Right cardiac atrium (tissue), 5 donors: Measurements from ENCODE around the gene INA. TPM values are rescaled to one million over a fixed set of nuclear protein-coding genes. Genes with fewer than 3 reads are reported as not detected.

Experiments used
- ATAC-seq, 2 donors: fragments of 200-7000 bp; cut with Tn5 transposase; one replicate each; pipeline versions ENCODE4 v1.8.0 to v1.9.1; 2020; ENCODE audit warnings: moderate library complexity in 2 of 2, mild to moderate bottlenecking in 1 of 2
- DNase-seq, 3 donors: peaks; one replicate each; pipeline ENCODE4 v3.0.0-alpha.2; 2020
- H3K27ac ChIP-seq: one replicate; pipeline ENCODE4 v1.5.1; 2013; ENCODE audit warnings: mild to moderate bottlenecking, low read length, control low read depth, moderate library complexity
- H3K27me3 ChIP-seq: one replicate; pipeline ENCODE4 v1.6.1; 2013; ENCODE audit not compliant: control insufficient read depth, insufficient read depth
- H3K4me1 ChIP-seq: one replicate; pipeline ENCODE4 v1.6.1; 2013; ENCODE audit warnings: low read length; ENCODE audit not compliant: control insufficient read depth, insufficient read depth
- H3K4me3 ChIP-seq: one replicate; pipeline ENCODE4 v1.5.1; 2013; ENCODE audit warnings: low read length, control low read depth
- H3K9me3 ChIP-seq: one replicate; pipeline ENCODE4 v1.6.1; 2013; ENCODE audit warnings: low read length; ENCODE audit not compliant: control insufficient read depth
- WGBS: extraction: QIAGEN DNeasy Blood & Tissue Kit; methylation state at CpG from one replicate; pipeline ENCODE4 v1.1.7; 2013; 5-methylcytosine and 5-hydroxymethylcytosine counted together
- intact Hi-C, 4 donors: fragments of 100-400 bp; cut with DNase I; formaldehyde crosslinking; loops; one replicate each; pipeline versions ENCODE4 v1.11.0 to v1.14.0; 2022 to 2023
- long read RNA-seq, 4 donors: library from polyadenylated mRNA; unstranded; transcript quantifications; one replicate each; pipeline ENCODE4 v2.0.0, GENCODE V29; 2020 to 2021
- polyA plus RNA-seq: library from polyadenylated mRNA; stranded (reverse); fragments of 200-250 nt; gene quantifications from one replicate; pipeline ENCODE4 v1.2.3, GENCODE V29; 2013
- total RNA-seq, 4 donors: library from RNA; stranded (reverse); fragmentation: NEBNext Ultra II Directional; extraction: Animal tissue kit (Norgen Biotek cat#: 25700); gene quantifications; one replicate each; pipeline ENCODE4 v1.2.1, GENCODE V29; 2021
- donor health status: healthy with polysubstance abuse.
- donor health status: DM: no; HTN: yes; CAD: no.
- donor health status: DM: no; HTN: no; CAD: no.
- donor health status: DM: no; HTN: yes; CAD: no; lungs with severe emphysema.
- donor health status: DM: yes; HTN: yes; CAD: no.

Gene INA
- total RNA-seq (not detected), polyA plus RNA-seq (0.16 TPM)
- long read RNA-seq, donor 1: 0 reads
- long read RNA-seq, donor 2: 0 reads
- long read RNA-seq, donor 3: 0 reads
- long read RNA-seq, donor 4: 0 reads

DNA sequence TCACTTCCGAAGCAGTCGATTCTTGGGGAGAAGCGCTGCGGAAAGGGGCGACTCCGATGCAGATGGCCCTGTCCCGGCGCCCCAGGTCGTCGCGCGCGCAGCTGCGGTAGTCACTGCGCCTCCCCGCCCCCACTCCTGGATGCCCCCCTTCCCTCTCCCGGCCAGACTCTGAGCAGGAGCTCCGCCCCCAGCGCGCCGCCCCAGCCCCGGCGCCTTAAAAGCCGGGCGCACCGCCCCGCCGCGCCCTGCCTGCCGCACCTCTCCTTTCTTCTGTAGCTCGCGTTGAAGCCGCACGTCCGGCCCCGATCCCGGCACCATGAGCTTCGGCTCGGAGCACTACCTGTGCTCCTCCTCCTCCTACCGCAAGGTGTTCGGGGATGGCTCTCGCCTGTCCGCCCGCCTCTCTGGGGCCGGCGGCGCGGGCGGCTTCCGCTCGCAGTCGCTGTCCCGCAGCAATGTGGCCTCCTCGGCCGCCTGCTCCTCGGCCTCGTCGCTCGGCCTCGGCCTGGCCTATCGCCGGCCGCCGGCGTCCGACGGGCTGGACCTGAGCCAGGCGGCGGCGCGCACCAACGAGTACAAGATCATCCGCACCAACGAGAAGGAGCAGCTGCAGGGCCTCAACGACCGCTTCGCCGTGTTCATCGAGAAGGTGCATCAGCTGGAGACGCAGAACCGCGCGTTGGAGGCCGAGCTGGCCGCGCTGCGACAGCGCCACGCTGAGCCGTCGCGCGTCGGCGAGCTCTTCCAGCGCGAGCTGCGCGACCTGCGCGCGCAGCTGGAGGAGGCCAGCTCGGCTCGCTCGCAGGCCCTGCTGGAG, at the start of gene INA:
INA (plus strand) TSS at position 243 of the 817 bp plus-strand sequence; CDS start at position 317, 74 bp downstream.
- Histone ChIP-seq H3K4me3 (peak within 1 kb of the TSS; percentile 6), H3K27ac (no peak within 1 kb of the TSS), H3K4me1 (peaks cover 3% of the 10 kb centered on the region), H3K27me3 (peaks cover 3% of the 10 kb centered on the region), H3K9me3 (no peaks in the 10 kb centered on the region)
- ATAC-seq (no peak), DNase-seq (no peak)
- WGBS: 2% methylated on average over 105 of the region's 105 CpGs
- intact Hi-C loops: no loop called here

DNA sequence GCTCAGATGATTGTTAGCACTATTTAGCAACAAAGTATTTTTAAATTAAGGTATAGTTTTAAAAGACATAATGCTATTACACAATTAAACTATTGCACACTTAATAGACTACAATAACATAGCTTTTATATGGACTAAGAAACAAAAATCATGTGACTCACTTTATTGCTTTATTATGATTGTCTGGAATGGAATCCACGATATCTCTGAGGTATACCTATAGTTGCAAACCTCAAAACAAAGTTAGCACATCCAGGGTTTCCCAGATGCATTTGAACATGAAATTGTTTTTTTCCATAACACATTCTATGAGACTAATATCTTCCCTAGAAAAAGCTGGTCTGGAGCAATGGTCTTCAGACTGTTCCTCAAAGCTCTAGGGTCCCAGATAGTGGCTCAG, 49.5 kb upstream of the INA start:
- no peak for ATAC-seq
- no peak overlapping the region for H3K27ac ChIP-seq
- WGBS: 96% methylated on average over 1 of the region's 1 CpG
- DNase-seq: no peak
- no peak overlapping the region for H3K4me3 ChIP-seq
- H3K4me1 ChIP-seq: no peaks in the 10 kb centered on the region
- intact Hi-C loops: no loop called here
- H3K27me3 ChIP-seq: no peaks in the 10 kb centered on the region
- H3K9me3 ChIP-seq: no peaks in the 10 kb centered on the region

DNA sequence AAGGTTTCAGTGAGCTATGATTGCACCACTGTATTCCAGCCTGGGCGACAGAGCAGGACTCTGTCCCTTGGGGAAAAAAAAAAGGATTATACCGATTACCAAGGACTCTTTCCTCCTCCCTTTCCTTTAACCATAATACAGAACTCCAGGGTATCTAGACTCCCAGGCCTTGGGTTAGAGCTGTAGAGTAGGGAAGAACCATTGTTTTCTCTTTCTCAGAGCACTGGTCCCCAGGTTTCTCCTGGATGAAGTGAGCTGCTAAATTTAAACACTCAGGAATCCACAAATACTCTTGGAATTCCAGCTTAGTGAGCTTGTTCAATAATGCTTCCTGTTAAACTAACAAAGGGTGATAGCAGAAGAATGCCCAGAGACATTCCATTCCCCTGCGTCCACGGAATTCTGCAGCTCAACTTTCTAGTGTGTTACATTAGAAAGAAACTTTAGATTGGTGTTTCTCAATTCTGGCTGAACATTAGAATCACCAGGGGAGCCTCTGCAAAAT, 45.8 kb upstream of the INA start:
- peak; percentile 61 to 85 for ATAC-seq
- intact Hi-C loops: loop anchor here in 1 of 4 donors (10.0 kb wide), 1 partner anchor 316 kb away; the partner anchor contains the start of gene CNNM2
- WGBS: 21% methylated on average over 4 of the region's 4 CpGs
- no peak for DNase-seq
- Histone ChIP-seq H3K27me3 (no peaks in the 10 kb centered on the region), H3K27ac (peak overlapping the region; percentile 90), H3K4me3 (no peak overlapping the region), H3K9me3 (no peaks in the 10 kb centered on the region), H3K4me1 (no peaks in the 10 kb centered on the region)

DNA sequence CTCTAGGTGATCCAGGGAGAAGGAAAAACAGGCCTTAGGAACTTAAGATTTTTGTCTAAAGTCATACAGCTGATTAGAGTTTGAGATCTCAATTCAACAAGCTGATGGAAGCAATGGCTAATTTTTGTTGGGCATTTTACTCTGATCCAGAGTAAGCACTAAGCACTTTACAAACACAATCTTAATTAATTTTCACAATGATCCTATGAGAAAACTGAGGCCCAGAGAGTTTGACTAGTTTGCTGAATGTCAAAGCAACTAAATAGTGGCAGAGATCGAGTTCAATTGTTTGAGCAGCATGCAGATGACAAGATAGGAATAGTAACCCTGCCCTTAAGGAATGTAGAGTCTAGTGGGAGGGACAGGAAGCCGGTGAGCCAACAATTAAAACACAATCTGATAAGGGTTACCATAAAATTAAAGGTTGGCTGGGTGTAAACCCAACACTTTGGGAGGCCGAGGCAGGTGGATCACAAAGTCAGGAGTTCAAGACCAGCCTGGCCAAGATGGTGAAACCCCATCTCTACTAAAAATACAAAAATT, 44.7 kb upstream of the INA start:
- Histone ChIP-seq H3K27ac (peak overlapping the region; percentile 72), H3K4me1 (no peaks in the 10 kb centered on the region), H3K9me3 (no peaks in the 10 kb centered on the region), H3K4me3 (no peak overlapping the region), H3K27me3 (no peaks in the 10 kb centered on the region)
- DNase-seq (no peak), ATAC-seq (peak in 1 of 2 donors; percentile 36)
- 62% methylated on average over 3 of the region's 3 CpGs for WGBS
- intact Hi-C loops: loop anchor here in 1 of 4 donors (10.0 kb wide), 1 partner anchor 317 kb away; the partner anchor contains the start of gene CNNM2

DNA sequence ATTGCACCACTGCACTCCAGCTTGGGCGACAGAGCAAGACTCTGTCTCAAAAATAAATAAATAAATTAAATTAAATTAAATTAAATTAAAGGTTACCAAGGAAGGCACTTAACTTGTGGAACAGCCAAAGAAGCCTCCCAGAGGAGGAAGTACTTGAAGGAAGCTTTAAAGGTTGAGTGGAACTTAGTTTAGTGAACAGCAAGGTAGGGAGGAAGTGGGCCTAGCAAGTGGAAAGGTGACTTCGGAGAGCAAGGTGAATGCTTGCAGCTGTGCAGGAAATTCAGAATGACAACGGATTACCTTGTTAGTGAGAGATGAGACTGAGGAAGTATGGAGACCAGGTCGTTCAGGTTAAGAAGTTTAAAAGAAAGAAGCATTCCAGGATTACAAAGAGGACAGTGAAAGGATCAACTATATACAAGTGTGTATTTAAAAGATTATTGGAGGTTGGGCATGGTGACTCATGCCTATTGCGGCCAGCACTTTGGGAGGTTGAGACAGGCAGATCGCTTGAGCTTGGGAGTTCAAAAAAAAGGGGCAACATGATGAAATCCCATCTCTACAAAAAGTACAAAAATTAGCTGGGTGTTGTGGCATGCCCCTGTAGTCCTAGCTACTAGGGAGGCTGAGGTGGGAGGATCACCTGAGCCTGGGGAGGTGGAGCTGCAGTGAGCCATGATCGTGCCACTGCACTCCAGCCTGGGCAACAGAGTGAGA, 44.0 kb upstream of the INA start:
- ATAC-seq (no peak), DNase-seq (no peak)
- intact Hi-C loops: loop anchor here in 1 of 4 donors (10.0 kb wide), 1 partner anchor 318 kb away; the partner anchor contains the start of gene CNNM2
- H3K4me3 ChIP-seq: no peak overlapping the region
- 86% methylated on average over 7 of the region's 7 CpGs for WGBS
- no peaks in the 10 kb centered on the region for H3K27me3 ChIP-seq
- H3K27ac ChIP-seq: no peak overlapping the region
- H3K4me1 ChIP-seq: no peaks in the 10 kb centered on the region
- H3K9me3 ChIP-seq: no peaks in the 10 kb centered on the region

DNA sequence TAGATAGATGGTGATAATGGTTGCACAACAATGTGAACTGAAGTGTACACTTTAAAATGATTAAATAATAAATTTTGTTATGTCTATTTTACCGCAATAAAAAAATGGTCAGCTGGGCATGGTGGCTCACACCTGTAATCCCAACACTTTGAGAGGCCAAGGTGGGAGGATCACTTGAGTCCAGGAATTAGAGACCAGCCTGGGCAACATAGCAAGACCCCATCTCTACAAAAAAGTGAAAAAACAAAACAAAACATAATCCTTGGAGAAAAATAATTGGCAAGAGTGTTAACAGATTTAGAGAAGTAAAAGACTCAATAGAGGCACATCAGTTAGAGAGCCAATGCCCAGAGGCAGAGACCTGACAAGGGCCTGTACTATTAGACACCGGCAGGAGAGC, 41.2 kb upstream of the INA start:
- intact Hi-C loops: loop anchor here in 1 of 4 donors (10.0 kb wide), 1 partner anchor 321 kb away; the partner anchor contains the start of gene CNNM2
- Histone ChIP-seq H3K9me3 (no peaks in the 10 kb centered on the region), H3K4me3 (no peak overlapping the region), H3K27me3 (no peaks in the 10 kb centered on the region), H3K4me1 (no peaks in the 10 kb centered on the region), H3K27ac (no peak overlapping the region)
- 93% methylated on average over 2 of the region's 2 CpGs for whole genome bisulfite sequencing
- DNase-seq (no peak), ATAC-seq (no peak)

DNA sequence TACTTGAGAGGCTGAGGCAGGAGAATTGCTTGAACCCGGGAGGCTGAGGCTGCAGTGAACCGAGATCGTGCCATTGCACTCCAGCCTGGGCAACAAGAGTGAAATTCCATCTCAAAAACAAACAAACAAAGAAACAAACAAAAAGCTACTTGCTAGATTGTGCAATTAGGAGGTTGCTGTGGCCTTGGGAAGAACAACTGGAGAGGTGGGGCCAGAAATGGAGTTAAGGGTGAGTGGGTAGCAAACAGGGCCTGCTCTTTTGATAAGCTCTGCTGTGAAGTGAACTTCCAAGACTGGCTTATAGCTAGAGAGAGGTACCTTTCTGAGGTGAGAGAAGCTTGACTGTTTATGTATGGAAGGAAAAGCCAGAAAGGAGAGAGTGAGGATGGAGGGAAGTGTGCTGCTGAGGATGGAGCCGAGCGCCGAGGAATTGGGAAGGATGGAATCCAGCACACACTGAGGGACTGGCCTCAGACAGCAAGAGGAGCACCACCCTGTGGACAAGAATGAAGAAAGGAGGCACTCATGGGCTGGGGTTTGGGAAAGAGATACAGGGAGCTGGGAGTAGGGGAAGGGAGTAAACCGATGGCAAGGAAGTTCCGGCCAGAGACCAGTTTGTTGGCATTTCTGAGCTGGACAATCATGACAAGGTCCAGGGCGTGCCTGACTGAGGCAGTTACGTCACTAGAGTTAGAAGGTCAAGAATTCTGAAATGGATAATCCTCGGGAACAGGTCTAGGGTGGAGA, 38.3 kb upstream of the INA start:
- no peaks in the 10 kb centered on the region for H3K9me3 ChIP-seq
- DNase-seq: peak in 2 of 3 donors; percentile 15 to 42
- ATAC-seq: peak; percentile 83
- H3K4me1 ChIP-seq: no peaks in the 10 kb centered on the region
- H3K4me3 ChIP-seq: no peak overlapping the region
- no peak overlapping the region for H3K27ac ChIP-seq
- 66% methylated on average over 11 of the region's 11 CpGs for WGBS
- no peaks in the 10 kb centered on the region for H3K27me3 ChIP-seq
- intact Hi-C loops: loop anchor here in 1 of 4 donors (10.0 kb wide), 1 partner anchor 324 kb away; the partner anchor contains the start of gene CNNM2

DNA sequence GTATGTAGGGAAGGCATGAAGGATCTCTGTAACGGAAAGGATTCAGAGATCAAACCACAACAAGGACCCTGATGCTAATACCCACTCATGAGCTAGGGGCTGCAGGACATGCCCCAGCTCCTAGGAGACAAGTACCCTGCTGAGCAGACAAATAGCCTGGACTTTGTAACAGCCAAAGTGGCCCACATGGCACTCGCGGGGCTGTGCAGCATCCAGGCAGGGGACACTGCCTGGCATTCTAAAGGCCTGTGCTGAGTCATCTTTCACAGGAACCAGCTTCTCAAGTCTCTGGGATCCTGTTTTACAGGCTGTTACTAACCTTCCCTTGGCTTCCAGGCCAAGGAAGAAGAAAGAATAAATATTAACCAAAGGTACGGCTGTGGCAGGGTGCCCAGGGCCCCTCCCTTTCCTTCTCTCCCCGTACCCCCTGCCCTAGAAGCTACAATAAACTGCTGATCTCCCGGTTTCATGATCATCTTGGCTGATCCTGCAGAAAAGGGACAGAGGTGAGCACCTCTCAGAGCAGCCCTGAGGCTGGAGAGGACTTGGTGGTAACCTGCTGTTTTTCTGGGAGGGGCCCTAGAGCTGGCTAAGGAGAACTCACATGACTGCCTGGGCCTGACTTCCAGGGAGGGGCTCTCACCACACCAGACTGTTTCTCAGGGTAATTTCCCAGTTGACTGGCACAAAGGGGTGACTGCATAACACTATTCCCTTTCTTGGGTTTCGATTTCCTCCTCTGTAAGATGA, 35.5 kb upstream of the INA start:
- ATAC-seq (peak; percentile 58 to 63), DNase-seq (no peak)
- H3K27ac ChIP-seq: no peak overlapping the region
- H3K4me1 ChIP-seq: no peaks in the 10 kb centered on the region
- WGBS: 55% methylated on average over 7 of the region's 7 CpGs
- intact Hi-C loops: loop anchor here (5.0 to 10.0 kb wide), 6 partner anchors 127 to 407 kb away; partner anchors contain the start of genes CNNM2 (in 2 of the 4) and CYP17A1 (in 2 of the 4)
- no peak overlapping the region for H3K4me3 ChIP-seq
- H3K9me3 ChIP-seq: no peaks in the 10 kb centered on the region
- no peaks in the 10 kb centered on the region for H3K27me3 ChIP-seq

DNA sequence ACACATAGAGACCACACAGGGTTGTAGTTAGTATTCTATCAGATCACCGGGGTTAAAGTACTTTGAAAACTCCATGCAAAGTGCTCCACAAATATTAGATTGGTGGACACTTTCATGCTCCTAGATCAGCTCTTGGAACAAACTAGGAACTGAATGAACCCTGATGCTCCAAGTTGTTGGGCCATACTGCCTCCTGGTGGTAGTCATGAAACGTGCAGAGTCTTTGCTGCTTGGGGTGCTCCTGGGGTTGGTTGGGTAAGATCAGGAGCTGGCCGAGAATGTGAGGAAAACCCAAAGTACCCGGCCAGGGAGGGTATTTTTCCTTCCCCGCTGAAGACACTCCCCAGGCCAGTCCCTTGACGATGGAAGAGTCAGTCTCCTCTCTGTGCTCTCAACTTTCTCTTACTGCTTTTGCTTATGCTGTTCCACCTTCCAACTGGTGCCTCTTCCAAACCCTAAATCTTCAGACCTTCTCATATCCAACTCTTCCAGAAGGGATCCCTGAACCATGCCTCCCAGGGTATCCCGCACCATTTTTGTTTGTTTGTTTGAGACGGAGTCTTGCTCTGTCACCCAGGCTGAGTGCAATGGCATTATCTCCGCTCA, 32.2 kb upstream of the INA start:
- 31% methylated on average over 9 of the region's 9 CpGs for WGBS
- no peaks in the 10 kb centered on the region for H3K4me1 ChIP-seq
- ATAC-seq: peak; percentile 86 to 88
- H3K27me3 ChIP-seq: no peaks in the 10 kb centered on the region
- peak; percentile 68 to 84 (median 74) for DNase-seq
- no peak overlapping the region for H3K27ac ChIP-seq
- H3K9me3 ChIP-seq: no peaks in the 10 kb centered on the region
- intact Hi-C loops: loop anchor here (2.0 to 10.0 kb wide), 7 partner anchors 130 to 410 kb away; partner anchors contain the start of genes CNNM2 (in 2 of the 4) and CYP17A1 (in 2 of the 4)
- H3K4me3 ChIP-seq: no peak overlapping the region
